Natural killer cell (primary cell): ENCODE measurements around the gene ENOX2. TPM values are rescaled to one million over a fixed set of nuclear protein-coding genes. Genes with fewer than 3 reads are reported as not detected.

Source experiments
- ATAC-seq, 3 donors: fragments of 150-1000 bp in 2 of 3; fragments of 200-7000 bp in 1 of 3; cut with Tn5 transposase; 1 replicate in 1 of 3; 2 replicates in 2 of 3; pipeline ENCODE4 v1.10.0; 2021; ENCODE audit warnings: mild to moderate bottlenecking in 2 of 3, moderate library complexity in 2 of 3
- DNase-seq, 2 donors: peaks; one replicate each; pipeline versions ENCODE4 v3.0.0 to v3.0.0-alpha.2; 2013 to 2021; ENCODE audit warnings: mixed read lengths in 1 of 2
- H3K27ac ChIP-seq: one replicate; pipeline ENCODE4 v1.5.1; 2013; ENCODE audit warnings: mild to moderate bottlenecking, low read length
- H3K27me3 ChIP-seq: one replicate; pipeline ENCODE4 v1.6.1; 2013; ENCODE audit warnings: low read length; ENCODE audit not compliant: control insufficient read depth, insufficient read depth
- H3K36me3 ChIP-seq: one replicate; pipeline ENCODE4 v1.6.1; 2013; ENCODE audit warnings: low read length; ENCODE audit not compliant: control insufficient read depth, insufficient read depth
- H3K4me1 ChIP-seq: one replicate; pipeline ENCODE4 v1.6.1; 2013; ENCODE audit warnings: low read length; ENCODE audit not compliant: control insufficient read depth, insufficient read depth
- H3K4me3 ChIP-seq: one replicate; pipeline ENCODE4 v1.5.1; 2013; ENCODE audit warnings: low read length
- H3K9me3 ChIP-seq: one replicate; pipeline ENCODE4 v1.6.1; 2013; ENCODE audit warnings: low read length; ENCODE audit not compliant: control insufficient read depth, insufficient read depth
- H3K27ac Mint-ChIP-seq, 2 donors: one replicate each; pipeline ENCODE4 v1.8.0; 2022; ENCODE audit warnings: mild to moderate bottlenecking in 2 of 2, mixed read lengths in 2 of 2, moderate library complexity in 1 of 2
- H3K27me3 Mint-ChIP-seq, 2 donors: one replicate each; pipeline ENCODE4 v1.8.0; 2022; ENCODE audit warnings: low read depth in 2 of 2, mixed read lengths in 2 of 2
- H3K36me3 Mint-ChIP-seq: one replicate; pipeline ENCODE4 v1.8.0; 2022; ENCODE audit warnings: mixed read lengths
- H3K4me1 Mint-ChIP-seq, 2 donors: one replicate each; pipeline ENCODE4 v1.8.0; 2022; ENCODE audit warnings: mixed read lengths in 2 of 2
- H3K4me3 Mint-ChIP-seq: one replicate; pipeline ENCODE4 v1.8.0; 2022; ENCODE audit warnings: mild to moderate bottlenecking, moderate library complexity, mixed read lengths
- H3K9me3 Mint-ChIP-seq, 2 donors: one replicate each; pipeline ENCODE4 v1.8.0; 2022; ENCODE audit warnings: mixed read lengths in 2 of 2
- CTCF ChIP-seq: fragments of 200-600 bp; IDR thresholded peaks from one replicate; pipeline ENCODE4 v1.8.0; 2022; ENCODE audit warnings: antibody characterized with exemption
- WGBS: methylation state at CpG from one replicate; pipeline ENCODE4 v1.1.7; 2013; ENCODE audit warnings: missing lambda C conversion rate; ENCODE audit not compliant: insufficient coverage; 5-methylcytosine and 5-hydroxymethylcytosine counted together
- intact Hi-C: fragments of 100-400 bp; cut with micrococcal nuclease; formaldehyde crosslinking; loops from one replicate; pipeline ENCODE4 v1.14.2; 2022
- total RNA-seq, 4 donors: library from RNA; stranded (reverse); fragments of 120-200 nt in 1 of 4; gene quantifications; one replicate each; pipeline versions ENCODE4 v1.2.3 to v1.2.4, GENCODE V29; 2013 to 2022

The ENOX2 gene
- total RNA-seq, 3 donors from 2014 or later (not counting 1 experiment from before 2014, with no cell fraction given): 9.3 to 14.7 (median 13.3) TPM

GRCh38 chrX:130575831-130576389, 327.1 kb downstream of the ENOX2 start:
- intact Hi-C loops: loop anchor here (2.0 kb wide), 1 partner anchor 341 kb away; no protein-coding TSS in a partner anchor
- no peak overlapping the region for H3K27ac Mint-ChIP-seq
- 36% methylated on average over 6 of the region's 6 CpGs for WGBS

More at GRCh38 chrX:130575831-130576389, 327.1 kb downstream of the ENOX2 start:
- Mint-ChIP-seq H3K27me3 (peaks cover 5 to 35% of the 10 kb centered on the region in 2 donors), H3K9me3 (no peaks in the 10 kb centered on the region), H3K4me1 (peaks cover 0 to 3% of the 10 kb centered on the region in 2 donors), H3K4me3 (no peak overlapping the region), H3K36me3 (no peaks in the 10 kb centered on the region)
- no peak overlapping the region for H3K27ac ChIP-seq
- no peak overlapping the region for H3K4me3 ChIP-seq
- peak in 1 of 2 donors; percentile 35 for DNase-seq
- ATAC-seq: peak in 1 of 3 donors; percentile 61
- no peaks in the 10 kb centered on the region for H3K9me3 ChIP-seq
- no peaks in the 10 kb centered on the region for H3K4me1 ChIP-seq
- TF ChIP-seq CTCF: peak; percentile 38
- no peaks in the 10 kb centered on the region for H3K36me3 ChIP-seq
- H3K27me3 ChIP-seq: no peaks in the 10 kb centered on the region

Other genes starting within 250 kb of the ENOX2 start
- gene ARHGAP36, start 155.1 kb upstream of the ENOX2 start, total RNA-seq: not detected